ENCODE measurements around the gene SLCO3A1.

- TF ChIP-seq, protein P1, sequence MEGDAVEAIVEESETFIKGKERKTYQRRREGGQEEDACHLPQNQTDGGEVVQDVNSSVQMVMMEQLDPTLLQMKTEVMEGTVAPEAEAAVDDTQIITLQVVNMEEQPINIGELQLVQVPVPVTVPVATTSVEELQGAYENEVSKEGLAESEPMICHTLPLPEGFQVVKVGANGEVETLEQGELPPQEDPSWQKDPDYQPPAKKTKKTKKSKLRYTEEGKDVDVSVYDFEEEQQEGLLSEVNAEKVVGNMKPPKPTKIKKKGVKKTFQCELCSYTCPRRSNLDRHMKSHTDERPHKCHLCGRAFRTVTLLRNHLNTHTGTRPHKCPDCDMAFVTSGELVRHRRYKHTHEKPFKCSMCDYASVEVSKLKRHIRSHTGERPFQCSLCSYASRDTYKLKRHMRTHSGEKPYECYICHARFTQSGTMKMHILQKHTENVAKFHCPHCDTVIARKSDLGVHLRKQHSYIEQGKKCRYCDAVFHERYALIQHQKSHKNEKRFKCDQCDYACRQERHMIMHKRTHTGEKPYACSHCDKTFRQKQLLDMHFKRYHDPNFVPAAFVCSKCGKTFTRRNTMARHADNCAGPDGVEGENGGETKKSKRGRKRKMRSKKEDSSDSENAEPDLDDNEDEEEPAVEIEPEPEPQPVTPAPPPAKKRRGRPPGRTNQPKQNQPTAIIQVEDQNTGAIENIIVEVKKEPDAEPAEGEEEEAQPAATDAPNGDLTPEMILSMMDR (IDR thresholded peaks at IDR 0.05), result no peak
- TF ChIP-seq POLR2A (IDR thresholded peaks at IDR 0.05), result no peak
Observed at GRCh38 chr15:91865486-91865885, 12.0 kb downstream of the SLCO3A1 start.
